Measurements from ENCODE around the gene ME3.

GRCh38 chr11:86593833-86594232 lies 78.6 kb downstream of the ME3 start:
- TF ChIP-seq CTCF (IDR thresholded peaks at IDR 0.05 in 2 of 3, conservative IDR thresholded peaks at IDR 0.05 in 1 of 3; ENCODE audit: borderline replicate concordance in 1 of 3, insufficient read depth in 1 of 3, low read depth in 2 of 3, low read length in 2 of 3): no peak
- TF ChIP-seq SIN3A (IDR thresholded peaks at IDR 0.05; ENCODE audit: low read depth): no peak
- no peak for TF ChIP-seq TCF7L2 (IDR thresholded peaks at IDR 0.05; ENCODE audit: borderline replicate concordance, extremely low read depth, insufficient read depth, insufficient read length)
- TF ChIP-seq POLR2AphosphoS5 (IDR thresholded peaks at IDR 0.05; ENCODE audit: low read depth, low read length): no peak
- TF ChIP-seq REST (IDR thresholded peaks at IDR 0.05; ENCODE audit: low read depth): no peak
- TF ChIP-seq EZH2 (IDR thresholded peaks at IDR 0.05): no peak
- TF ChIP-seq, protein P1, sequence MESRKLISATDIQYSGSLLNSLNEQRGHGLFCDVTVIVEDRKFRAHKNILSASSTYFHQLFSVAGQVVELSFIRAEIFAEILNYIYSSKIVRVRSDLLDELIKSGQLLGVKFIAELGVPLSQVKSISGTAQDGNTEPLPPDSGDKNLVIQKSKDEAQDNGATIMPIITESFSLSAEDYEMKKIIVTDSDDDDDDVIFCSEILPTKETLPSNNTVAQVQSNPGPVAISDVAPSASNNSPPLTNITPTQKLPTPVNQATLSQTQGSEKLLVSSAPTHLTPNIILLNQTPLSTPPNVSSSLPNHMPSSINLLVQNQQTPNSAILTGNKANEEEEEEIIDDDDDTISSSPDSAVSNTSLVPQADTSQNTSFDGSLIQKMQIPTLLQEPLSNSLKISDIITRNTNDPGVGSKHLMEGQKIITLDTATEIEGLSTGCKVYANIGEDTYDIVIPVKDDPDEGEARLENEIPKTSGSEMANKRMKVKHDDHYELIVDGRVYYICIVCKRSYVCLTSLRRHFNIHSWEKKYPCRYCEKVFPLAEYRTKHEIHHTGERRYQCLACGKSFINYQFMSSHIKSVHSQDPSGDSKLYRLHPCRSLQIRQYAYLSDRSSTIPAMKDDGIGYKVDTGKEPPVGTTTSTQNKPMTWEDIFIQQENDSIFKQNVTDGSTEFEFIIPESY (IDR thresholded peaks at IDR 0.05; ENCODE audit: extremely low read depth, insufficient replicate concordance, low read length): no peak
- no peak for TF ChIP-seq EGR1 (IDR thresholded peaks at IDR 0.05; ENCODE audit: low read depth)
- TF ChIP-seq POLR2A (IDR thresholded peaks at IDR 0.05; ENCODE audit: borderline replicate concordance, extremely low read depth, insufficient read depth, insufficient read length): no peak

Data from HCT116 (cell line).